ENCODE results near the gene TOMT. TPM values are rescaled to one million over a fixed set of nuclear protein-coding genes. Genes with fewer than 3 reads are reported as not detected.

TOMT gene
- total RNA-seq, 1 experiment from 2014 or later = 0.14 TPM

DNA sequence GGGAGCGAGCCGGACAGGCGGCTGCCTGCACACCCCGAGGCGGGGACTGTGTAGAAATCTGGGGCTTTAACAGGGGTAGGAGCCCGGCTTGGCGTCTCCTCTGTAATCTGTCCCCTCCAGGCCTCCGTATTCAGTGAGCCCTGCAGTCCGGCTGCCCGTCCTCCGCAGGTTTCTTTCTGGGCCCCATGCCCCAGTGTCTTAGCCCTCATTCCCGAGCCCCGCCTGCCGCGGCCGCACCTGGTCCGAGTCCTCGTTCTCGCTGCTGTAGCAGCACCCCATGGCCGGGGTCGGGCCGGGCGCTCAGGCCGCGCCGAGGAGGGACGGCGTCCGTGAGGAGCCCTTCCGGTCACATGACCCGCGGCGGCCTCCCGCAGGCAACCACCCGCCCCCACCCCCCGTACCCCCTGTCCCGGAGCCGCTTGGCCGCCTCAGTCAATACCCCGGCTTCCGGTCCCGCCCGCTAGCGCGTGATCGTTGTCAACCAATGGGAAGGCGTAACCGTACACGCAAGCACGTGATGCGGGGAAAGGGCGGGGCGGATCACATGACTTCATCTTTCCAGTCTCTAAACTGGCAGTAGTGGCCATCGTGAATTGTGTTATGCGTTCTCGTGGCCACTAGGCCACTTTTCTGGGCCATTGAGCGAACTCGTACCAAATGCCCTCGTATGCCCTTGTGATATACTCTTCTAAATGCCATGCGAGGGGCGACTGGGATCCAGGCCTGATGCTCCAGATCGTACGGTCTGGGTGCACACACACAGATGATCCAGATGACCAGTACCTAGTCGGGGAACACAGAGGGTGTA, 2.6 kb upstream of the TOMT start, which contains the start of gene LAMTOR1:
LAMTOR1 (minus strand) TSS at position 352 of the 808 bp plus-strand sequence; CDS start at position 279, 73 bp downstream.
- Histone ChIP-seq H3K36me3 (replicated peaks; ENCODE audit: control insufficient read depth, insufficient read depth, low read length) (peaks cover 16% of the 10 kb centered on the region), H3K27me3 (ENCODE audit: control insufficient read depth, insufficient read depth, low read length) (no peaks in the 10 kb centered on the region; the same call in 1 of the 2 replicates), H3K4me3 (ENCODE audit: insufficient read depth, low read depth, low read length) (peak within 1 kb of the TSS; percentile 93)
- peak; percentile 99 for DNase-seq

DNA sequence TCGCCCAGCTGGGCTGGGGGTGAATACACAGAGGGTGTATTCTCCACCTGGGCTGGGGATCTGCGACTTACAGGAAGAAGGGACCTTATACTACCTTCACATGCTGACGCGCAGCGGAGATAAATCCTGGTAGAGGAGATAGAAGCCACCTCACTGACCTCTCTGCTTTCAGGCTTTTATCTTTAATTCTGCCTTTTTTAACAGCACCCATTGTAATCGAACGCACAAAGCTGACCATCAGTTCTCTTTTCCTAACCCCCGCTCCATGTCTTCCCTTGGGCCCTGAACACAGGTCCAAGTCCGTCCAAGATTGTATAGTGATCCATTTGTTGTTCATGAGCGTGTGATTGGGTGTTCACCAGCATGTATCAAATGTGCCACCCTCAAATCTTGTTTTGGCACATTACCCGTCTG, 2.0 kb upstream of the TOMT start:
- Histone ChIP-seq H3K36me3 (replicated peaks; ENCODE audit: control insufficient read depth, insufficient read depth, low read length) (peaks cover 10% of the 10 kb centered on the region), H3K4me3 (ENCODE audit: insufficient read depth, low read depth, low read length) (peak overlapping the region; percentile 14; the same call in 1 of the 2 replicates), H3K27me3 (ENCODE audit: control insufficient read depth, insufficient read depth, low read length) (no peaks in the 10 kb centered on the region; the same call in 1 of the 2 replicates)
- DNase-seq = no peak

- Histone ChIP-seq H3K36me3 (replicated peaks; ENCODE audit: control insufficient read depth, insufficient read depth, low read length) (peaks cover 2% of the 10 kb centered on the region), H3K4me3 (ENCODE audit: insufficient read depth, low read depth, low read length) (peak overlapping the region; percentile 81), H3K27me3 (ENCODE audit: control insufficient read depth, insufficient read depth, low read length) (no peaks in the 10 kb centered on the region; the same call in 1 of the 2 replicates)
- no peak for DNase-seq
These were observed 5.8 kb downstream of the TOMT start for GRCh38 chr11:72111300-72112142.

- Histone ChIP-seq H3K27me3 (ENCODE audit: control insufficient read depth, insufficient read depth, low read length) (no peaks in the 10 kb centered on the region; the same call in none of the 2 replicates), H3K36me3 (replicated peaks; ENCODE audit: control insufficient read depth, insufficient read depth, low read length) (peaks cover 2% of the 10 kb centered on the region), H3K4me3 (ENCODE audit: insufficient read depth, low read depth, low read length) (peak within 1 kb of the TSS; percentile 81)
- DNase-seq = peak; percentile 90
These were observed 6.6 kb downstream of the TOMT start, which contains the start of gene ANAPC15 for GRCh38 chr11:72112143-72112977. Gene ANAPC15, minus strand, starts transcription at chr11:72112695. Its CDS starts 1,419 bp downstream, at chr11:72111276.

DNA sequence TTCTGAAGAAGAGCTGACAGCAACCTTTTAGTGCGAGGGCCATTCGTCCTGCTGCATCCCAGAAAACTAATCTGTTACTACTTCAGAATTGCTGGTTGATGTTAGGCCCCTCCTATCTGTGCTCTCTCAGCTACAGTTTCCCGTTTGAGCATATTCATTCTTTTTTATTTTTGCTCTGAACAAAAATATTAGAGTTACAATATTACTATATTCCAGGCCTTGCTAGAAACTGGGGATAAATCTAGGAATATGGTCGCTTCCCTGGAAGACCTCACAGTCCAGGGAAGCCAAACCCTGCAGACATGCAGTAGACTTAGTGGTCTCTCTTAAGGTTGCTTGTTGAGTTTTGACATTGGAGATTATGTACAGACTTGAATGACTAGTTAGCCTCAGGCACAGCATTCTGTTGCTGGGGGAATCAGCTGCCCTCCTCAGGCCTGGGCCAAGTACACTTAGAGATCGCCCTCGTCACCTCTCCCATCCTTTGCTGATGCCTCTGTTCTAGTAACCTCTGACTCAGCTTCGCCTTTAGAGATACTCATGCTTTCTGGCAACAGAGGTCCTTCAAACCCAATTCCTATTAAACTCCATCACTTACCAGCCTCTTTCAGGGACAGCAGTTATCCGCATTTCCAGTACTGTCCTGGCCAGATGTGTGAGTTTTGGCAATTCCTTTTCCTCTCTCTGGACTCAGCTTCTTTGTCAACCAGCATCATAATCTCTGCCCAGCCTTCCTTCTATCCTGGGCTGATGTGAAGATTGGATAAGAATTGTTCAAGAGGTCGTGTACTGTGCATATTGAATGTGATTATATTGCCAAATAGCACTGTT, 7.5 kb downstream of the TOMT start:
- peak overlapping the region; percentile 81 for H3K4me3 ChIP-seq (ENCODE audit: insufficient read depth, low read depth, low read length)
- DNase-seq = no peak
- peaks cover 2% of the 10 kb centered on the region for H3K36me3 ChIP-seq (replicated peaks; ENCODE audit: control insufficient read depth, insufficient read depth, low read length)
- no peaks in the 10 kb centered on the region; the same call in none of the 2 replicates for H3K27me3 ChIP-seq (ENCODE audit: control insufficient read depth, insufficient read depth, low read length)

GRCh38 chr11:72114570-72114969, 8.8 kb downstream of the TOMT start:
- no peak for DNase-seq
- H3K4me3 ChIP-seq (ENCODE audit: insufficient read depth, low read depth, low read length) = no peak overlapping the region
- H3K27me3 ChIP-seq (ENCODE audit: control insufficient read depth, insufficient read depth, low read length) = no peaks in the 10 kb centered on the region; the same call in none of the 2 replicates
- H3K36me3 ChIP-seq (replicated peaks; ENCODE audit: control insufficient read depth, insufficient read depth, low read length) = peaks cover 2% of the 10 kb centered on the region

- no peak for DNase-seq
- Histone ChIP-seq H3K4me3 (ENCODE audit: insufficient read depth, low read depth, low read length) (no peak overlapping the region), H3K27me3 (ENCODE audit: control insufficient read depth, insufficient read depth, low read length) (no peaks in the 10 kb centered on the region; the same call in none of the 2 replicates), H3K36me3 (replicated peaks; ENCODE audit: control insufficient read depth, insufficient read depth, low read length) (no peaks in the 10 kb centered on the region)
These were observed 10.5 kb downstream of the TOMT start for GRCh38 chr11:72116019-72116755.

GRCh38 chr11:72119198-72119597, 13.5 kb downstream of the TOMT start:
- no peaks in the 10 kb centered on the region for H3K36me3 ChIP-seq (replicated peaks; ENCODE audit: control insufficient read depth, insufficient read depth, low read length)
- no peaks in the 10 kb centered on the region; the same call in none of the 2 replicates for H3K27me3 ChIP-seq (ENCODE audit: control insufficient read depth, insufficient read depth, low read length)
- DNase-seq = no peak
- no peak overlapping the region for H3K4me3 ChIP-seq (ENCODE audit: insufficient read depth, low read depth, low read length)

GRCh38 chr11:72120930-72121329, 15.2 kb downstream of the TOMT start:
- DNase-seq = no peak
- Histone ChIP-seq H3K27me3 (ENCODE audit: control insufficient read depth, insufficient read depth, low read length) (no peaks in the 10 kb centered on the region; the same call in 1 of the 2 replicates), H3K36me3 (replicated peaks; ENCODE audit: control insufficient read depth, insufficient read depth, low read length) (no peaks in the 10 kb centered on the region), H3K4me3 (ENCODE audit: insufficient read depth, low read depth, low read length) (no peak overlapping the region)

- no peaks in the 10 kb centered on the region for H3K27me3 ChIP-seq (ENCODE audit: control insufficient read depth, insufficient read depth, low read length)
- H3K4me3 ChIP-seq (ENCODE audit: insufficient read depth, low read depth, low read length) = no peak overlapping the region
- no peak for DNase-seq
- H3K36me3 ChIP-seq (replicated peaks; ENCODE audit: control insufficient read depth, insufficient read depth, low read length) = no peaks in the 10 kb centered on the region
These were observed 16.9 kb downstream of the TOMT start for GRCh38 chr11:72122607-72123006.

- H3K4me3 ChIP-seq (ENCODE audit: insufficient read depth, low read depth, low read length) = no peak overlapping the region
- no peak for DNase-seq
- no peaks in the 10 kb centered on the region for H3K27me3 ChIP-seq (ENCODE audit: control insufficient read depth, insufficient read depth, low read length)
- H3K36me3 ChIP-seq (replicated peaks; ENCODE audit: control insufficient read depth, insufficient read depth, low read length) = no peaks in the 10 kb centered on the region
These were observed 17.5 kb downstream of the TOMT start for GRCh38 chr11:72123117-72123653.

DNA sequence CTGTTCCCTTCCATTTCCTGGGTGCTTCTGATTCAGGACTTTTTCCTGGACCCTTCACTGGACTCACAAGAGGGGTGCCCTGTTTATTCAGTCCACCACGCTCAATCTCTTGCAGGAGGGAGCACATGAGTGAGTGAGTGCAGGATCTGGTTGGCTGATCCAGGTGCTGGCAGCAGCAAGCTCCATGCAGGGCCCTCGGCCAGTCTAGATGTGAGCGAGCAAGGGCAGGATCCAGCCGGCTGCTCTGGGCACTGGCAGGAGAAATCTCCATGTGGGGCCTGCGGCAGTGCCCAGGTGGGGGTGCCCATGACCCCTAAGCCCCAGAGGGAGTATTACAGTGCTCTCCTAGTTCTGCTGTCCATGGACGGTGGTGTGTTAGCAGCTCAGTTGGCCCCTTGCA, 18.3 kb downstream of the TOMT start:
- no peak for DNase-seq
- Histone ChIP-seq H3K4me3 (ENCODE audit: insufficient read depth, low read depth, low read length) (no peak overlapping the region), H3K27me3 (ENCODE audit: control insufficient read depth, insufficient read depth, low read length) (no peaks in the 10 kb centered on the region), H3K36me3 (replicated peaks; ENCODE audit: control insufficient read depth, insufficient read depth, low read length) (no peaks in the 10 kb centered on the region)
